CD4-positive, alpha-beta T cell treated with Interleukin-15 for 4 hours (primary cell): ENCODE data around the gene CXXC1.
A peak's percentile ranks its signal among the peaks of the same experiment; 100 is the strongest.
"Not testable (repeated sequence)": the region's sequence is repeated elsewhere in the genome, so short reads cannot be mapped to it uniquely, and the experiment has no call there.

ENCODE experiments used
- DNase-seq: peaks from one replicate; pipeline ENCODE4 v3.0.0-alpha.2; 2020; ENCODE audit warnings: low spot score

Gene CXXC1

DNA sequence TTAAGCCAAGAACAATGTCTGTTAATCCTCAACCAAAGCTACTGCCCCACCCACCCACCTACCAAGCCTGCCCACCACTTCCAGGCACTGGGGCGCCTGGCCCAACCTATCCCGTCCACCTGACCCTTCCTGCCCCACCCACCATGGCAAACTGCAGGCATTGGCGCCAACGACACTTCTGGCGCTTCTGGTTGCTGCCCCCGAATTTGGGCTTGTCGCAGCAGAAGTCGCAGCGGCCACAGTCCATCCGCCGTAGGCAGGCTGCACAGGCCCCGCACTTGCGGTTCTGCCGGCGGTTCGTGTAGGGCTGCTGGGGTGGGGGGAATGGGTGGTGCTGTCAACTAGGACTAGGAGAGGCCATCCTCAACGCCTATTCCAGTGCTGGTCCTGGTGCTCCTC lies 13.4 kb downstream of the CXXC1 start:
- DNase-seq = no peak

DNA sequence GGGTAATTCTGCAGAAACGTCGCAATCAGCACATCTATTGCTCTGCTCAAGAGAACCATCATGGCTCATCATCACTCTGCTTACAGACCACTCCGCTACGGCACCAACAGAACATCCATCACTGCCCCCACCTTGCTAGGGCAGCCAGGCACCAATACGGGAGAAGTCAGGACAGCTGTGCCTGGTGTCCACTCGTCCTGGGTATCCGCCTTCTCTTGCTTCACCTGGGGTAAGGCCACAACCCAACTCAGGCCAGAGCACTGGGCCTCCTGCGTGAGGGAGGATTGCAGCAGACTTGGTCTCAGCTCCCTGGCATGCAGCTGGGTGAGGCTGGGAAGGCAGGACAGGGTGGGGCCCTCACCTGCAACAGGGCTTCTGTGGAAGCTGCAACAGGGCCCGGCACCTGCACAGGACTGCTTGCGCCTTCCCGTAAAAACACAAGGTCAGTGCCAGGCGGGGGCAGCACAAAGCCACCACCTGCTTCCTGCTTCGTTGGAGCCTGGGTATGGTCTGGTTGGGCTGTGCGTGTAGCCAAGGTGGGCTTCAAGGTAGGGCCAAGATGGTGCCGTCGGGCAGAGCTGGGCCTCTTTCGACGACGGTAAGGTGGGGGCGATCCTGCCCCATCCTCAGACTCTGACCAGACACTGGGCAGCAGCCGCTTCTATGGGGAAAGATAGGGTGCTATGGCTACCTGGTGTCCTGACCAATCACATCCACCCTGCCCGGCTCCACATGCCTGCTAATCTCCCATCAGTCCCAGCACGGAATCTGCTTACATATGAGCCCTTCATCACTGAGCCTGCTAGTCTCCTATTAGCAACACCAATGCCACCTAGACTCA lies 14.1 kb downstream of the CXXC1 start:
- no peak for DNase-seq

DNA sequence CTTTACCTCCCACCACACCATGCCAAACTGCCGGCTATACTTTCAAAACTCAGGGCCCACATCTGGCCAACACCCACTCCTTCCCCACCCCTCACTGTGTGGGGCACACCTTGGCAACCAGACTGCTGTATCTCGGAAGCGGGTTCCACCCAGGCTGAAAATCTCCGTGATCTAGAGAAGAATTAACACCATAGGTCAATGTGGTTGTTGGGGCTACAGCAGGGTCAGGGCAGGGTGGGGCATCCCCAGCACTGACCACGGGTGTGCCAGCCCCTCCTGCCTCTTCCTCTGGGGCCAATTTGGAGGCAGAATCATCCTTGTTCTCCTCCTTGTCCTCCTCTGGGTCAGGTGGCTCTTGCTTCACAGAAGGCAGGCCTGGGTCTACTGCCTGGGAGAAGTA lies 14.9 kb downstream of the CXXC1 start:
- no peak for DNase-seq

DNA sequence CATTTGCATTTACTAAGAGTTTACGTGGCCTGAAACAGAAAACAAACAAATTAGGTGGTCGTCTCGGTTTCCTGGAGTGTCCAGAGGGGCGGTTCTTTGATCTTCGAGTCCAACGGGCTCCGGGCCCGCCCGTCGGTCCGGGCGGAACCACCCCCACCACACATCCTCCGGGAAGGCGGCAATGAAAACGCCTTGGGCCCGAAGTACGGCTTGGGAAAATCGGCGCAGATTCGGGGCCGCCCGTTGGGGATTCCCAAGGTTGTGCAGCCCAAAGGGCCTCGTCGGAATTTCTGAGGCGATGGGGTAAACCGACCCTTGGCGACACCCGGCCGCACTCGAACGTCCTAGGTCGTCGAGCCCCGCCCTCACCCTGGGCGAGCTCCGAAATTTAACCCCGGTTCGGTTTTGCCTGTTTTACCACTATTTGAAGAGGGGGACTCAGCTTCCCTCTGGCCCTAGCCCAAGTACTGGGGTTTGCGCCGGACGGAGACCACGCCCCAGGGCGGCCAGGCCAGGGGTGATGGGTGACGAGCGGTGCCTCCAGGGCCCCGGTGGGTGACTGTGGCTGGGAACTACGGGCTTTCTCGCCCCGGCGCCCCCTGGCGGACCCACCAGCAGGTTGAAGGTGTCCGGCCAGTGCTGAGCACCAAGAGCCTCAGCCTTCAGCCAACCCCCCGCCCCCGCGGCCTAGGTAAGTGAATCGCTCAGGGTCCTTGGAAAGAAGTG lies 19.3 kb downstream of the CXXC1 start:
- peak; percentile 83 for DNase-seq

DNA sequence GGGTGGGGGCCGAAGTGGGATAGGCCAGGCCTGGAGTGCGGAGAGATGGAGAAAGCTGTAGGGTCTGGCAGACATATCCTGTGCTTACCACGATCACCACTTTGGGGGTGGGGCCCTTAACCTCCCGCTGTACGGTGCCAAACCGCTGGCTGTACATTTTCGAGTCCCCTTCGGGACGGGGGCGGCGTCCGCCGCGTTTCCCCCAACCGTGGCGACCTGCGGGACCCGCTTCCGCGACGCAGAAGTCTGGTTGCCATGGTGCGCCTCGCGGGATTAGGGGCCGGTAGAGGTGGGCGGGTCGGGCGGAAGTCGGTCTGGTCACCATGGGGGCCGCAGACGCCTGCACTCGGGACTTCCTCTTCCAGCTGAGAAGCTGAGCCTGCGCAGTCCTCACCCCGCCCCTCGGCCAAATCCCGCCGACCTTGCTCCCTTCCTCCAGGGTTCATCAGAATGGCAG lies 21.2 kb downstream of the CXXC1 start, which contains the start of gene CFAP53:
Gene CFAP53 (minus strand): TSS at position 248 of the 457 bp plus-strand sequence. CDS start 91 bp downstream, at position 157.
- peak; percentile 83 for DNase-seq

DNA sequence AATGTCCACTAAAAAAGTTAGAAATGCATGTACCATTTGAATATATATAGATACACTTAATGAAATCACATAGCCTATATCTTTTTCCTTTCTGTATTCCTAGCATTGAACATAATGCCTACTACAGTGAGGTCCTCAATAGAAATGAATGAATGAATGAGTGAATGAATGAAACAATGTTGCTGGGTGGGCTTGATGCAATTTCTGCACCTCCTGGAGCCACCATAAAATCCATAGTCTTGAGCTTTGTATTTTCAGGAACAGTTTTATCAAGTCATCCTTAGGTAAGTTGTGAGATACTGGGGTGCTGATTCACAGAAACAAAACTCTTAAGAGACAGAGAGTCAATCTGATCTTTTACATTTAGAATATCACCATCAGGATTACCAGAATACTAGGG lies 24.5 kb downstream of the CXXC1 start:
- DNase-seq = no peak

DNA sequence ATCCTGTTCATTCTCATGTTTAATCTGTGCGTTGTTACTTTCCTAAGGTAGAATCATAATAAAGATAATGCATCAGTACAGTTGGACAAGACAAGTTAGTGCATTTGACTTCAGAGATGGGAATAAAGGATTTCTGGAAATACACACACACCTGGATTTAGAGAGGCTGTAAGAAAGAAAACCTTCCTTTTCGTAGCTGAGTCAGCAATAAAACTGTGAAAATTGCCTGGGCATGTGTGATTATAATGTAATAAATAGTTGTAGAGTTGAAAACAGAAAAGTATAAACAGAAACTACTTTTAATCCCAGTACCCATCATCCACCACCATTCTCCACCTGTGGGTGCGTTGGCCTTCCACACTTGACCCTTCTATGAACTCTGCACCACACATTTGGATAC lies 36.6 kb downstream of the CXXC1 start:
- no peak for DNase-seq

DNA sequence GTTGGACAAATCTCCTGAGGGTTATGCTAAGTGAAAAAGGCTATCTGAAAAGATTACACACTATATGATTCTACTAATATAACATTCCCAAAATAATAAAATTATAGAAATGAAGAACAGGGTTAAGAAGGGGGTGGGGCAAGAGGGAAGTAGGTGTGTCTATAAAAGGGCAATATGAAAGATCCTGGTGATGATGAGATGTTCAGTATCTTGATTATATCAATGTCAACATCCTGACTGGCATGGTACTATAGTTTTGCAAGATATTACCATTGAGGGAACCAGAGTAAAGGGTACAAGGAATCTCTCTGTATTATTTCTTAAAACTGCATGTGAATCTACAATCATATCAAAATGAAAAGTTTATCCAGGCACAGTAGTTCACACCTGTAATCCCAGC lies 37.9 kb downstream of the CXXC1 start:
- no peak for DNase-seq

DNA sequence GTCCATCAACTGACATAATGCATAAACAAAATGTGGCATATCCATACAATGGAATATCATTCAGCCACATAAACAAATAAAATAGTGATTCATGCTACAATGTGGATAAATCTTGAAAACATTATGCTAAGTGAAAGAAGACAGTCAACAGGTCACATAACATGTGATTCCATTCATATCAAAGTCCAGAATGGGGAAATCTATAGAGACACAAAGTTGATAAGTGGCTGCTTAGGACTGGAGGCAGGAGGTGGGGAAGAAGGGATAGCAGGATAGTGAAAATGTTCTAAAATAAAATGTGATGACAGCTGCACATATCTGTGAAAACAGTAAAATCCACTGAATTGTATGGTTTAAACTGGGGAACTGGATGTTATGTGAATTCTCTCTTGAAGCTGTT lies 39.9 kb downstream of the CXXC1 start:
- no peak for DNase-seq

DNA sequence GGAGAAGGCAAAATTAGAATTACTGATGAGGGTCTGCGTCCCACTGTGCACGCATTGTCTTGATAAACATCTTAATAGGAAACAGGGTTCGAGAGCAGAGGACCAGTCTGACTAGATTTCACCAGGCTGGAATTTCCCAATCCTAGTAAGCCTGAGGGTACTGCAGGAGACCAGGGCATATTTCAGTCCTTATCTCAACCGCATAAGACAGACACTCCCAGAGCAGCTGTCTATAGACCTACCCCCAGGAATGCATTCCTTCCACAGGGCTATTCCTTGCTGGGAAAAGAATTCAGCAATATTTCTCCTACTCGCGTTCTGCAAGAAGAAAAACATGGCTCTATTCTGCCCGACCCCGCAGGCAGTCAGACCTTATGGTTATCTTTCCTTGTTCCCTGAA lies 45.7 kb downstream of the CXXC1 start:
- DNase-seq = not testable (repeated sequence)

DNA sequence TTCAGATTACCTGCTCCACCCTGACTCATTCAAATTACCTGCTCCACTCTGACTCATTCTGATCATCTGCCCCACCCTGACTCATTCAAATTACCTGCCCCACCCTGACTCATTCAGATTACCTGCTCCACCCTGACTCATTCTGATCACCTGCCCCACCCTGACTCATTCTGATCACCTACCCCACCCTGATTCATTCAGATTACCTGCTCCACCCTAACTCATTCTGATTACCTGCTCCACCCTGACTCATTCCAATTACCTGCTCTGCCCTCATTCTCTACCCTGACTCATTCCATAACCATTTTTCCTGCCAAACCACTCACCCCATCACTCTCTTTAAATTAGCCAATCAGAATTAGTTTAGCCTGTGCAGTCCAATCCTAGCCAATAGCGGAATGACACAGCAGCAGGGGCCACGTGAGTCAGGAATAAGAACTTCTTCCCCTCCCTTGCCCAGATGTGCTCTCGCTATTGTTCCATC lies 47.4 kb downstream of the CXXC1 start:
- DNase-seq = no peak

DNA sequence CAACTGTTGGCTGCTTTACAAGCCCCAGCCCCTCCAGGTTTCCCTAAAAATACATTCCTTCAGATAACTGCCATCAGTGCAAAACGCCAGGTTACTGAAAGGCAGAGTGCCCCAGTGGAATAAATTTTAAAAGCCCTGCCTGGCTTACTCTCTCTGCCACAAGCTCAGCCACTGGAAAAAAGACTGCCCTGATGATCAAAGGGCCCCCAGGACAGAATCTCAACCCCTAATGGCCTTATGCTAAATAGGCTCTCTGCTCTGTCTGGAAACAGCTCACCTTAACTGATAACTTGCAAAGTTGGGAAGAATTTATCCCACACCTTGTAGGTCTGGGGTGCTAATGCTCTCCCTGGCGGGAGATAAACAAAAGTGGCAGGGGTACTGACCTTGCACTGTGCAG lies 55.1 kb downstream of the CXXC1 start:
- no peak for DNase-seq
